GM18873 (cell line): ENCODE data around the gene HDAC4.

ENCODE experiments used
- ATAC-seq: cut with Tn5 transposase; IDR thresholded peaks from one replicate; pipeline ENCODE4 v1.9.1; 2021; ENCODE audit warnings: mild to moderate bottlenecking, moderate library complexity, moderate number of reproducible peaks; ENCODE audit not compliant: unreplicated experiment, low FRiP score

The HDAC4 gene

DNA sequence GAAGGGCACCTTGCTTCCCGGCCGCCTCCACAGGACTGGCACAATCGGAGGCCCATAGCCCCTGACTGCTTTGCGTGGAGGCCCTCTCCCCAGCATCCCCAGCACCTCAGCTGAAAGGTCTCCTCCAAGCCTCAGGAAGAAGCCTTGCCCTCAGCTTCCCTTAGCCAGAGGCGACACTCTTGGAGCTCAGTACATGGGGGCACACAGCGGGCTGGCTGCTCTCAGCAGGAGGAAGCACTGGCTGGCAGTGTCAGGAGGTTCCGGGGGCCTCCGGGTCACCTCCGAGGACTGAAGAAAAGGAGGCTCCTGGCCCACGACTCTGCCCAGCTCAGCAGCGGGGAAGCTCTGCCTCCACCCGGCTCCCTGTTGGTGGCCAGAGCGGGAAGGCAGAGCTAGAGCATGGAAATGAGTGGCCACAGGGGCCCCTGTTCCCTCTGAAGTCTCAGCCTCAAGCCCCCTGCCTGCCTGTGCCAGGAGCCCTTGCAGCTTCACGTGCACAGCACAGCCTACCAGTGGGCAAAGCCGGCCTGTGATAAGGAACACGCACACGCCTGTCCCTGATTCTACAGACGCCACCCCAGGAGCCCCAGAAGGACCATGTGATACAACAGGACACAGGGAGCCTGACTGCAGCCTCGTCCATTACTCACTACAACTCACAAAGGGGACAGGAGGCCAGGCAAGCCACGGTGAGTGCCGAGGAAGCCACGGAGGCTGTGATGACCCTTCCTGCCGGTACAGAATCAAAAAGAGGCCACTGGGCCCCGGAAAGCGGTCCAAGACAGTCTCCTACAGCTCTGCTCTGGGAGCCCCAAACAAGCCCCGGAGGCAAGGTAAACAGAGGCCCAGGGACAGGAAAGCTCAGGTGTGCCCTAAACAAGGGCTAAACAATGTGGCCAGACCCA lies 15.5 kb downstream of the HDAC4 start:
- ATAC-seq = no peak

- ATAC-seq = no peak
These were observed 17.1 kb downstream of the HDAC4 start for GRCh38 chr2:239383759-239384156.

DNA sequence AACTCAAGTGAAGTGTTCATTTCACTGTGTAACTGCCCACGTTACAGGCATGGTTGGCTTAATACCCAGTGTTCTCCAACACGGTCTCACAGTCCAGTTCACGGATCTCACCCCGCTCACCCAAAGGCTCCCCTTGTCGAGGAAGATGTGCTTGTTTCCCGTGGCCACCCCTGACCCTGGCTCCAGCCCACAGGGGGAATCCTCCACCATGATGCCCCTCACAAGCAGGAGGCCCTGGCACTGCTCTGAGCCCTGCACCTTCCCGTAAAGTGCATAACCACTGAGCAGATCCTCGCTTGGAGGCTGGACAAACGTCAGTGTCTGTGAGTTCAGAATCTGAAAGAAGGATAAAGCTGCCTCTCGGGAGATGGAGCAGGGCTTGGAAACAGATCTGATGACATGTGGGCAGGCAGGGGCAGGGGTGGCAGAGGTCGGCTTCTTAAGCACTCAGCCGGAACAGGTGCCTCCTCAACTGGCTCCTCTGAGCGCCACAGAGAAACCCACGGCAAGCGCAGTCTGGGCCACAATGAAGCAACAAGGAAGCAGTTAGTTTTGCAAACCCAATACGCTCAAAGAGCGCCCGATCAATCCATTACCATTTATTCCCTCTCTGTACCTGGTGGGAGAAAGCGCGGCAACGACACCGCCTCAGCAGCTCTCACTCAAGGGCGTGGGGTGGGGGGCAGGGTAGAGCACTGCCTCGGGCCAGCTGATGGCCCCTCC lies 17.6 kb downstream of the HDAC4 start:
- no peak for ATAC-seq

DNA sequence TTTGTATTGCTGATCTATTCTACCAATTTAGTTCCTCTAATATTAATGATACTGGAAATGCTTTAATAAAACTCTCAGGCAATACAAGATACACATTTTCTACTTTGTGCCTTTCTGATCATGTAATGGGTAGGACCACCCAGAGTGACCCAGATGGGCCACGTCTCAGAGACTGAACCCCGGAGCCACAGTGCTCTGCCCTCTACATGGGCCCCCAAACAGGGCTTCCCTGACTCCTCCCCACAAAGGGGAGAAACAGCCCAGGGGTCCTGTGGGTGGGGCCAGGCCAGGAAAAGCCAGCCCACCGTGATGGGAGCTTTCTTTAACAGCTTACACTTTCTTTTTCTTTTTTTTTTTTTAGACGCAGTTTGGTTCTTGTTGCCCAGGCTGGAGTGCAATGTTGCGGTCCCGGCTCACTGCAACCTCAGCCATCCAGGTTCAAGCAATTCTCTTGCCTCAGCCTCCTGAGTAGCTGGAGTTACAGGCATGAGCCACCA lies 18.4 kb downstream of the HDAC4 start:
- no peak for ATAC-seq

DNA sequence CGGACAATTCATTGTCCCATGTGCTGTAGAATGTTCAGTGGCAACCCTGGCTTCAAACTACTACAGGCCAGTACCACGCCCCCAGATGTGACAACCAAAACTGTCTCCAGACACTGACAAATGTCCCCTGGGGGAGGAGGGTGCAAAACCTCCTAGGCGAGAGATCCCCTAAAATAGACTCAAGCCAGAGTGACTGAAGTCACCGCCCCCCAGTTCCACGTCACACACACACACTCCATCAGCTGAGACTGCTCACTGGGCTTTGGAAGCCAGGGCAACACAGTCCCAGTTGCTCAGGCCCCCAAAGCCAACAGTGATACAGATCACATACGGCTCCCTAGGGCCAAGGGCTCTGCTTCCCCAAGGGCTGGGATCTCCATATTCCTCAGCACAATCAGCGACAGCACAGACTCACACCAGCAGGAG lies 19.1 kb downstream of the HDAC4 start:
- peak; percentile 38 for ATAC-seq

GRCh38 chr2:239380831-239381708 lies 19.8 kb downstream of the HDAC4 start:
- peak; percentile 33 for ATAC-seq

GRCh38 chr2:239379641-239380170 lies 21.1 kb downstream of the HDAC4 start:
- no peak for ATAC-seq

- no peak for ATAC-seq
These were observed 21.7 kb downstream of the HDAC4 start for GRCh38 chr2:239378918-239379640.

DNA sequence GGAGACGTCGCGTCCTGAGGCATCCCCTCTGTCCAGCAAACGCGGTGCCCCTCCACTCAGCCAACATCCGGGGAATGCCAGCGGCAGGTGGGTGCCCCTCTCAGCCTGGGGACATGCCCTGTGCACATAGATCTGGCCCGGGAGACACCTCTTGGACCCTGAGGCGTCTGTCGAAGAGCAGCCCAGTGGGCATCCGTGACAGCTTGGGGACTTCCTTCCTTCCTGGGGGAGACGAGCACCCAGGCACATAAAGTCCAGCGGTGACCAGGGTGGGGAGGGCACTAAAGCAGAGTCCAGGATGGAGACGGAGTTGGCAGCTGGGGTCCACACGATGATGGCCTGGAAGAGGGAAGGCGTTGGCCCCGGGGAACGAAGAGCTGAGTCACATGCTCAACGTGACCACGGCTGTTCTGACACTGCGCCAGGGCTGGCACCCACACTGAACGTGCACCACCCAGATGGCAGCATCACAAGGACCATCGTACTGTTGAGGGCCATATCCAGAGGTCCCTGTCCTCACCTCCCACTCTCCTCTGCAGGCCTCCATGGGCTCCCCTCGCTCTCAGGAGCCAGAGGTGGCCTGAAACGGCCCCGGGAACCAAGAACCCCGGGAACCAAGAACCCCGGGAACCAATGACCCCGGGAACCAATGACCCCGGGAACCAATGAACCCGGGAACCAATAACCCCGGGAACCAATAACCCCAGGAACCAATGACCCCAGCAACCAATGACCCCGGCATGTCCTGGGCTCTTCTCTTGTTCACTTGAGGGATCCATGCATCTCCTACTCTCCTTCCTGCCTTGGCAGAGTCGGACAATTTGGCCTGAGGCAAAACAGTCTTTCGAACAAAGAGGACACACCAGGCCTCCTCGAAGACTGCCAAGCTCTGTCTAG lies 22.6 kb downstream of the HDAC4 start:
- no peak for ATAC-seq

DNA sequence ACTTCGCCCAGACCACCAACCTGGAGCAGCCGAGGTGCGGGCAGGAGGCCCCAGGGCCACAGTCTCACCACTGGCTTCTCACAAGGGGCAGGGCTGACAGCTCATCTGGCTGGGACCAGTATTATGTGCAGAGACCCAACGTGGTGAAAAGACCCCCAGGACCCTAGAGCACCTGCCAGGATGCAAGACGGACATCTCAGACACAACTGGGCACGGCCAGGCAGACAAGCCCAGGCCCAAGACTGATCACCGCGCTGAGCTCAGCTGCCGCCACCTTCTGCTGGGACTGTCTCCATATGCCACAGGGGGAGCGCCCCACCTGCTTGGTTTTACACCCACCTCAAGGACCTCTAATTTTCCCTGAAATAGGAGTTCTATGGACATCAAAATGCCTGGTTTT lies 23.2 kb downstream of the HDAC4 start:
- ATAC-seq = no peak

GRCh38 chr2:239376942-239377531 lies 23.8 kb downstream of the HDAC4 start:
- no peak for ATAC-seq

- no peak for ATAC-seq
These were observed 24.5 kb downstream of the HDAC4 start for GRCh38 chr2:239376351-239376750.

- ATAC-seq = no peak
These were observed 25.4 kb downstream of the HDAC4 start for GRCh38 chr2:239375278-239376061.

DNA sequence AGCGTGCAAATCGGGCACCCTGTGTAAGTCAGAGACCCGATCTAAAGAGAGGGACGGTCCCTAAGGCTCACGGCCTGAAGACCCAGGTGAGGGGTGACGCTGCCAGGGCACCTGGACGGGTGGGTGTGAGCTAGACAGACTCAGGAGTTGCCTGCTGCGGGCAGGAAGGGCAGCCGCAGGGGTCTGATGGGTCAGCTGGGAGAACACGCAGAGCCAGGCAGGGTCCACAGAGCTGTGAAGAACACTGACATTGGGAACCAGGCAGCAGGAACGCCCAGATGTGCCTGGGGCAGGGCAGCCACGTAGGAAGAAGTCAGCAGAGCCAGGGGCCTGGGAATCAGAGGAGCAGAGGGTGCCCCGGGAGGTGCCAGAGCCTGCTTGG lies 25.9 kb downstream of the HDAC4 start:
- ATAC-seq = no peak

- no peak for ATAC-seq
These were observed 28.0 kb downstream of the HDAC4 start for GRCh38 chr2:239372835-239373234.

- no peak for ATAC-seq
These were observed 28.8 kb downstream of the HDAC4 start for GRCh38 chr2:239371726-239372686.
